ENCODE results near the gene SAG.

SAG gene

GRCh38 chr2:233352141-233352842, 44.7 kb downstream of the SAG start:
- no peak for TF ChIP-seq CTBP1 (IDR thresholded peaks at IDR 0.05; ENCODE audit: borderline replicate concordance)
- TF ChIP-seq L3MBTL2 (conservative IDR thresholded peaks at IDR 0.05): no peak
- no peak for TF ChIP-seq LEF1 (IDR thresholded peaks at IDR 0.05; ENCODE audit: borderline replicate concordance)
- TF ChIP-seq ELF4 (IDR thresholded peaks at IDR 0.05): no peak
- TF ChIP-seq FOXM1 (IDR thresholded peaks at IDR 0.05; ENCODE audit: borderline replicate concordance): no peak
- TF ChIP-seq PKNOX1 (IDR thresholded peaks at IDR 0.05): no peak
- TF ChIP-seq BHLHE40 (IDR thresholded peaks at IDR 0.05; ENCODE audit: borderline replicate concordance): no peak
- no peak for TF ChIP-seq FOXA1 (IDR thresholded peaks at IDR 0.05)
- no peak for TF ChIP-seq ZNF384 (IDR thresholded peaks at IDR 0.05)
- TF ChIP-seq HDGF (IDR thresholded peaks at IDR 0.05; ENCODE audit: borderline replicate concordance): no peak
- no peak for TF ChIP-seq FOXK2 (IDR thresholded peaks at IDR 0.05)
- no peak for TF ChIP-seq SP1 (IDR thresholded peaks at IDR 0.05)
- DNase-seq (ENCODE audit: extremely low spot score): no peak
- ChIA-PET CTCF (interaction anchor here (0.6 kb wide), 1 partner anchor 12 kb away, joined by 3 read pairs; no protein-coding TSS in a partner anchor), POLR2A (no interaction called here)

- POLR2A ChIA-PET: no interaction called here
- TF ChIP-seq TARDBP (IDR thresholded peaks at IDR 0.05) (no peak), FOXA1 (IDR thresholded peaks at IDR 0.05) (no peak), SUZ12 (IDR thresholded peaks at IDR 0.05) (no peak), L3MBTL2 (conservative IDR thresholded peaks at IDR 0.05) (no peak)
- no peak for DNase-seq (ENCODE audit: extremely low spot score)
- CTCF ChIA-PET: interaction anchor here (0.6 to 1.2 kb wide), 2 partner anchors 10 to 96 kb away, joined by 4 to 7 read pairs; no protein-coding TSS in a partner anchor
These were observed 45.6 kb downstream of the SAG start for GRCh38 chr2:233353101-233353768.

GRCh38 chr2:233353769-233354499, 46.3 kb downstream of the SAG start, which contains the start of gene DGKD:
DGKD (plus strand) TSS chr2:233354494; CDS start chr2:233354519, 25 bp downstream.
- ChIA-PET CTCF (interaction anchor here (0.6 to 1.2 kb wide), 2 partner anchors 11 to 95 kb away, joined by 4 to 7 read pairs; no protein-coding TSS in a partner anchor), POLR2A (no interaction called here)
- DNase-seq (ENCODE audit: extremely low spot score): peak; percentile 91
- peak; percentile 56 for TF ChIP-seq L3MBTL2 (conservative IDR thresholded peaks at IDR 0.05)
- no peak for TF ChIP-seq PKNOX1 (IDR thresholded peaks at IDR 0.05)

GRCh38 chr2:233354500-233354924, 46.9 kb downstream of the SAG start:
- no peak for TF ChIP-seq HDGF (IDR thresholded peaks at IDR 0.05; ENCODE audit: borderline replicate concordance)
- no peak for TF ChIP-seq SP1 (IDR thresholded peaks at IDR 0.05)
- TF ChIP-seq ARNT (IDR thresholded peaks at IDR 0.05): 0 out of 2 replicates have a peak, but pooled peaks have one; percentile 10
- TF ChIP-seq FOXM1 (IDR thresholded peaks at IDR 0.05; ENCODE audit: borderline replicate concordance): no peak
- no peak for TF ChIP-seq TARDBP (IDR thresholded peaks at IDR 0.05)
- ChIA-PET CTCF (interaction anchor here (1.2 kb wide), 1 partner anchor 12 kb away, joined by 7 read pairs; no protein-coding TSS in a partner anchor), POLR2A (no interaction called here)
- no peak for DNase-seq (ENCODE audit: extremely low spot score)

- no peak for DNase-seq (ENCODE audit: extremely low spot score)
- ChIA-PET POLR2A (no interaction called here), CTCF (no interaction called here)
- TF ChIP-seq LEF1 (IDR thresholded peaks at IDR 0.05; ENCODE audit: borderline replicate concordance): no peak
- TF ChIP-seq NFRKB (IDR thresholded peaks at IDR 0.05): no peak
- TF ChIP-seq TARDBP (IDR thresholded peaks at IDR 0.05): no peak
- no peak for TF ChIP-seq ARNT (IDR thresholded peaks at IDR 0.05)
- no peak for TF ChIP-seq PKNOX1 (IDR thresholded peaks at IDR 0.05)
- TF ChIP-seq ELF4 (IDR thresholded peaks at IDR 0.05): no peak
- no peak for TF ChIP-seq CTBP1 (IDR thresholded peaks at IDR 0.05; ENCODE audit: borderline replicate concordance)
- TF ChIP-seq SUZ12 (IDR thresholded peaks at IDR 0.05): no peak
- TF ChIP-seq HDGF (IDR thresholded peaks at IDR 0.05; ENCODE audit: borderline replicate concordance): no peak
- no peak for TF ChIP-seq FOXM1 (IDR thresholded peaks at IDR 0.05; ENCODE audit: borderline replicate concordance)
- no peak for TF ChIP-seq BHLHE40 (IDR thresholded peaks at IDR 0.05; ENCODE audit: borderline replicate concordance)
- no peak for TF ChIP-seq SP1 (IDR thresholded peaks at IDR 0.05)
- no peak for TF ChIP-seq L3MBTL2 (conservative IDR thresholded peaks at IDR 0.05)
- no peak for TF ChIP-seq ZNF384 (IDR thresholded peaks at IDR 0.05)
- no peak for TF ChIP-seq FOXK2 (IDR thresholded peaks at IDR 0.05)
- TF ChIP-seq FOXA1 (IDR thresholded peaks at IDR 0.05): no peak
These were observed 47.5 kb downstream of the SAG start for GRCh38 chr2:233354971-233355574.

GRCh38 chr2:233355916-233356315, 48.3 kb downstream of the SAG start:
- ChIA-PET POLR2A (no interaction called here), CTCF (no interaction called here)
- DNase-seq (ENCODE audit: extremely low spot score): no peak
- TF ChIP-seq FOXM1 (IDR thresholded peaks at IDR 0.05; ENCODE audit: borderline replicate concordance) (no peak), SP1 (IDR thresholded peaks at IDR 0.05) (no peak), TARDBP (IDR thresholded peaks at IDR 0.05) (no peak), FOXA1 (IDR thresholded peaks at IDR 0.05) (no peak), ARNT (IDR thresholded peaks at IDR 0.05) (no peak), SUZ12 (IDR thresholded peaks at IDR 0.05) (no peak), NFRKB (IDR thresholded peaks at IDR 0.05) (no peak), LEF1 (IDR thresholded peaks at IDR 0.05; ENCODE audit: borderline replicate concordance) (no peak), ZNF384 (IDR thresholded peaks at IDR 0.05) (no peak), BHLHE40 (IDR thresholded peaks at IDR 0.05; ENCODE audit: borderline replicate concordance) (no peak), FOXK2 (IDR thresholded peaks at IDR 0.05) (no peak)
